ENCODE results near the gene RTP5. TPM values are rescaled to one million over a fixed set of nuclear protein-coding genes. Genes with fewer than 3 reads are reported as not detected.
"Not testable (repeated sequence)": the region's sequence is repeated elsewhere in the genome, so short reads cannot be mapped to it uniquely, and the experiment has no call there.

The RTP5 gene
- total RNA-seq (2014; rRNA removed; shearing (Covaris generic); ENCODE audit: low replicate concordance): not detected in 2 replicates

DNA sequence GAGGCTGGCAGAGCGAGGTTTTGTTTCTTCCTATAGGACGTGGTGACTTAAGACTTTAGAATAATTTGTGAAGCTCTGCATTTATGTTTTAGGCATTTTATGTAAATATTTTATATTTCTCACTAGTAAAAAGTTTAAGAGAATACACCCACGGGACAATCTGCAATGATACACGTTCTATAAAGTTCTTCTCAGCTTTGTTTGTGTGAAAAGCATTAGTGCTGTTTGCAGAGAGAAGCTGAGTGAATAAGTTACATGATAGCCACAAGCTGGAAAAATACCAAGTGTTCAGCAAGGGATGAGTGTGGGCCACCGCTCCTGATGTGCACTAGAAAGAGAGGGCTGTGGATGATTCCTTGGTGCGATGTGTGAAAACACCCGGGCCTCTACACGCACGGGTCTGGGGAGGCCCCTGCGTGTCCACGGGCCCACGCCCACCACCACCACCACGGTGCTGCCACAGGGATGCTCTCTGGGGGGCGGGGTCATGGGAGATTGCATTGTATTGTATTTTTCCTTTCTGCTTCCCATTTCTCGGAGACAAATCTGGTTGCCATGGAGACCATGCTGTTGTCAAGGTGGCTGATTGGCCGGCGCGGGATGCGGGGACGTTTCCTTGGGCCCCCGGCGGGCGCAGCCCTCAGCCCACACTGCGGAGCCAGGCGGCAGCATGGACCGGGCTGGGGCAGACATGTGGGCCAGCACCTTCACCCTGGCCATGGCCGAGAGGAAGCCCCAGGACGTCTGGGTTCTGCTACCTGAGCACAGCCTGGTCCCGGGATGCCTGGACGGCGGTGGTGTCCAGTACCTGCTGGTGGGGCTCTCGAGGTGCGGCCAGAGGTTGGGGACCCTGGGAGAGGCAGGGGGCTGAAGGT, at the start of gene RTP5:
TSS of gene RTP5 (plus strand) at position 643 of the 875 bp plus-strand sequence. CDS start at position 671, 28 bp downstream.
- H3K27me3 ChIP-seq (ENCODE audit: low read length): no peaks in the 10 kb centered on the region
- H3K9me2 ChIP-seq (replicated peaks; ENCODE audit: insufficient read depth, low read length): no peaks in the 10 kb centered on the region
- no peak for DNase-seq
- no peaks in the 10 kb centered on the region for H3K4me1 ChIP-seq (ENCODE audit: low read length)
- H3K9me3 ChIP-seq (ENCODE audit: low read length): peaks cover 4% of the 10 kb centered on the region; the same call in 1 of the 2 replicates
- H3K4me3 ChIP-seq (ENCODE audit: low read length): no peak within 1 kb of the TSS
- H3K4me2 ChIP-seq (ENCODE audit: low read depth, low read length, poor library complexity, severe bottlenecking): no peak within 1 kb of the TSS
- H3K27ac ChIP-seq (ENCODE audit: low read length): no peak within 1 kb of the TSS
- H3K9ac ChIP-seq (ENCODE audit: low read length): no peak within 1 kb of the TSS
- H3K36me3 ChIP-seq (ENCODE audit: insufficient read depth, low read length): no peaks in the 10 kb centered on the region
- H2AFZ ChIP-seq (ENCODE audit: low read length): no peak within 1 kb of the TSS
- H3K79me2 ChIP-seq (ENCODE audit: low read length): no peaks in the 10 kb centered on the region
- H4K20me1 ChIP-seq (ENCODE audit: insufficient read depth, low read depth, low read length): no peaks in the 10 kb centered on the region

DNA sequence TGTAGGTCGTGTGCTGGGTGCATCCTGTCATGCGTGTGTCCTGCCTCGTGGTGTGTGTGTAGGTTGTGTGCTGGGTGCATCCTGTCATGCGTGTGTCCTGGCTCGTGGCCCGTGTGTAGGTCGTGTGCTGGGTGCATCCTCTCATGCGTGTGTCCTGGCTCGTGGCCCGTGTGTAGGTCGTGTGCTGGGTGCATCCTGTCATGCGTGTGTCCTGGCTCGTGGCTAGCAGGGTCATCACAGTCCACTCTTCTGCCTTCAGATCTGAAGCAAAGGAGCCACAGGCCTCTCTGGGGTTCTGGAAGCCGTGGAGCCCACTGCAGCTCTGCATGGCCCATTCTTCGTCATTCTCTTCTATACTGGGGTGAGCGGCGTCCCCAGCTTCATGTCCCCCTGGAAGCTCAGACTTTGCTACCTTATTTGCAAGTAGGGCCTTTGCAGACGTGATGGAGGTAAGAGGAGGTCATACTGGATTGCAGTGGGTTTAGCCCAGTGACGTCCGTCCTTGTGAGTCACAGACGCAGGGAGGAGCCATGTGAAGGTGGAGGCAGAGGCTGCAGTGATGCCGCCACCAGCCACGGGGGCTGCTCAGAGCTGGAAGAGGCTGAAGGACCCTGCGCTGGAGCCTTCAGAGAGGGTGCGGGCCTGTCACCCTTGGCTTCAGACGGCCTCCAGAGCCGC, 49.4 kb upstream of the RTP5 start:
- H3K9me2 ChIP-seq (replicated peaks; ENCODE audit: insufficient read depth, low read length); H3K4me1 ChIP-seq (ENCODE audit: low read length); H4K20me1 ChIP-seq (ENCODE audit: insufficient read depth, low read depth, low read length); H2AFZ ChIP-seq (ENCODE audit: low read length); H3K79me2 ChIP-seq (ENCODE audit: low read length); H3K36me3 ChIP-seq (ENCODE audit: insufficient read depth, low read length); H3K27ac ChIP-seq (ENCODE audit: low read length); DNase-seq; H3K9ac ChIP-seq (ENCODE audit: low read length); H3K4me2 ChIP-seq (ENCODE audit: low read depth, low read length, poor library complexity, severe bottlenecking); H3K9me3 ChIP-seq (ENCODE audit: low read length); H3K4me3 ChIP-seq (ENCODE audit: low read length); H3K27me3 ChIP-seq (ENCODE audit: low read length): not testable (repeated sequence)

DNA sequence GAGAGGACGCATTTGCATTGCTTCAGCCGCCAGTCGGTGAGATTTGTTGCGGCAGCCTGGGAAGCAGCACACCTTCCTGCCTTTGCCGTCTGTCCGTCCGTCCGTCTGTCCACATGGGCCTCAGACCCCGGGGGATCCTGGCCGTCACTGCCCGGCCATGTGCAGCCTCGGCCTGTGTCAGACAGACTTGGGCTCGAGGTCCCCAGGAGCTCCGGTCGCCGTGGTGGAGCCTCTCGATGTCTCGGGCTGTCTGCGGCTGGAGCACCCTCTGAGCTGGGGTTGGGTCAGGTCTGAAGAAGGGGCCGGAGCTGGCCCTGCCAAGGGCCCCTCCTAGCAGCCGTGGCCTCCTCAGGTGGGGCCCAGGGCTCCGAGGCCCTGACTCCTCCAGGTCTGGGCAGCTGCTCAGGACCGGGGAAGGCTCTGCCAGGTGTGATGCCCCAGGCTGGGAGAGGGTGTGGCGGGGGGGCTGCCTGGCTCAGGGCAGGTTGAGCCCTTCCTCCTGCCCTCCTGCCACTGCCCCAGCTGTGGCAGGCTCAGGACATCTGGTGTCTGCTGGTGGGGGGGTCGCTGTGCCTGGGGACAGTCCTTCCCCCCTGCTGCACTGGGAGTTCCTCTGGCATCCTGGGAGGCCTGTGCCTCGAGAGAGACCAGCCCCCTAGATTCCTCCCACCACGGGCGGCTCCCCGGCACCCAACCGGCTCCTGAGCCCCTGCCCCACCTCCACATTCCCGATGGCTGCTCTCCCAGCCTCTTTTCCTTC, 48.7 kb upstream of the RTP5 start:
- Histone ChIP-seq H3K4me1 (ENCODE audit: low read length) (no peaks in the 10 kb centered on the region), H3K9me2 (replicated peaks; ENCODE audit: insufficient read depth, low read length) (no peaks in the 10 kb centered on the region), H3K27me3 (ENCODE audit: low read length) (no peaks in the 10 kb centered on the region), H3K79me2 (ENCODE audit: low read length) (no peaks in the 10 kb centered on the region), H3K4me3 (ENCODE audit: low read length) (no peak overlapping the region), H3K36me3 (ENCODE audit: insufficient read depth, low read length) (no peaks in the 10 kb centered on the region), H3K4me2 (ENCODE audit: low read depth, low read length, poor library complexity, severe bottlenecking) (no peak overlapping the region), H3K27ac (ENCODE audit: low read length) (no peak overlapping the region), H3K9me3 (ENCODE audit: low read length) (no peaks in the 10 kb centered on the region; the same call in 1 of the 2 replicates), H3K9ac (ENCODE audit: low read length) (no peak overlapping the region), H2AFZ (ENCODE audit: low read length) (no peak overlapping the region), H4K20me1 (ENCODE audit: insufficient read depth, low read depth, low read length) (no peaks in the 10 kb centered on the region)
- no peak for DNase-seq

DNA sequence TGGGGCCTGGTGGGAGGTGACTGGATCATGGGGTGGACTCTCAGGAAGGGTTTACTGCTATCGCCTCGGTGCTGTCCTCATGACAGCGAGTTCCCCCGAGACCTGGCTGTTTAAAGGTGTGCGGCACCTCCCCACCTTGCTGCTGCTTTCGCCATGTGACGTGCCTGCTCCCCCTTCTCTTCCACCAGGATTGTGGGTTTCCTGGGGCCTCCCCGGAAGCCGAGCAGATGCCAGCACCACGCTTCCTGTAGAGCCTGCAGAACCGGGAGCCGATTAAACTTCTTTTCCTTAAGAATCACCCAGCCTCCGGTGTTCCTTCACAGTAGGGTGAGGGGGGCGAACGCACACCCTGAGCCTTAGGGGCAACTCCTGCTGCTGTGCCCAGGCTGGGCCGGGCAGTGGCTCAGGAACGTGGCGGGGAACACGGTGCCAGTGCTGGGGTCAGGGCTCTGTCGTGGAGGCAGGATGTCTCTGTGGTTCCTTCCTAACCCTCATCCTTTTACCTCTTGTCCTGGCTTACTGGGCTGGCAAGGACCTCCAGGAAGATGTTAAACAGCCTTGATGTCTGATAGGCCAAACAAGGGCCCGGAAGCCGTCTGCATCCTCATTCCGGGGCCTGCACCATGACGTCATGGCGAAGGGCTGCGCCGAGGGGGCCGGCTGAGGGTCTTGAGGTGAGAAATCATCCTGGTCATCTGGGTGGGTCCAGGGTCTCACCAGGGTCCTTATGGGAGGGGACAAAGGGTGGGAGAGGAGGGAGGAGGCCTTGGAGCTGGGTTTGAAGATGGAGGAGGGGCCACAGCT, 47.9 kb upstream of the RTP5 start:
- no peak for DNase-seq
- Histone ChIP-seq H3K79me2 (ENCODE audit: low read length) (no peaks in the 10 kb centered on the region), H3K9me2 (replicated peaks; ENCODE audit: insufficient read depth, low read length) (no peaks in the 10 kb centered on the region), H3K4me2 (ENCODE audit: low read depth, low read length, poor library complexity, severe bottlenecking) (no peak overlapping the region), H3K9me3 (ENCODE audit: low read length) (no peaks in the 10 kb centered on the region; the same call in 1 of the 2 replicates), H3K9ac (ENCODE audit: low read length) (no peak overlapping the region), H3K27me3 (ENCODE audit: low read length) (no peaks in the 10 kb centered on the region), H3K27ac (ENCODE audit: low read length) (no peak overlapping the region), H3K4me1 (ENCODE audit: low read length) (no peaks in the 10 kb centered on the region), H3K36me3 (ENCODE audit: insufficient read depth, low read length) (no peaks in the 10 kb centered on the region), H3K4me3 (ENCODE audit: low read length) (no peak overlapping the region), H4K20me1 (ENCODE audit: insufficient read depth, low read depth, low read length) (no peaks in the 10 kb centered on the region), H2AFZ (ENCODE audit: low read length) (no peak overlapping the region)

DNA sequence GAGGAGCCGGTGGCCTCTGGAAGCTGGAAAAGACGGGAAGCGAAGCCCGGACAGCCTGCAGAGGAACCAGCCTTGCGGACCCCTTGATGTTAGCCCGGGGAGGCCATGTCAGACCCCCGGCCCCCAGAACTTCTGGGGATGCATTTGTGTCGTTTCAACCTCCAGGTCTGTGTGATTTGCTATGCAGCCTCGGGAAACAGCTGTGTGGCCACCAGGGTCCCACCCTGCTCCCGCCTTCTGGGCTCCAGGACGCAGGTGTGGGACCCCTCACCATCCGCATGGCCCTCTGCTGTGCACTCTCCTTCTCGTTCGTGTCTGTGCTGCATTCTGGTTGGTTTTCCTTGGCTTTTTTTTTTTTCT, 47.3 kb upstream of the RTP5 start:
- Histone ChIP-seq H3K79me2 (ENCODE audit: low read length) (no peaks in the 10 kb centered on the region), H3K27ac (ENCODE audit: low read length) (no peak overlapping the region), H2AFZ (ENCODE audit: low read length) (no peak overlapping the region), H3K9me3 (ENCODE audit: low read length) (peaks cover 4% of the 10 kb centered on the region), H4K20me1 (ENCODE audit: insufficient read depth, low read depth, low read length) (no peaks in the 10 kb centered on the region), H3K27me3 (ENCODE audit: low read length) (peaks cover 3% of the 10 kb centered on the region; the same call in 1 of the 2 replicates), H3K4me3 (ENCODE audit: low read length) (no peak overlapping the region), H3K36me3 (ENCODE audit: insufficient read depth, low read length) (no peaks in the 10 kb centered on the region), H3K4me1 (ENCODE audit: low read length) (no peaks in the 10 kb centered on the region), H3K9ac (ENCODE audit: low read length) (no peak overlapping the region), H3K4me2 (ENCODE audit: low read depth, low read length, poor library complexity, severe bottlenecking) (no peak overlapping the region), H3K9me2 (replicated peaks; ENCODE audit: insufficient read depth, low read length) (no peaks in the 10 kb centered on the region)
- no peak for DNase-seq

DNA sequence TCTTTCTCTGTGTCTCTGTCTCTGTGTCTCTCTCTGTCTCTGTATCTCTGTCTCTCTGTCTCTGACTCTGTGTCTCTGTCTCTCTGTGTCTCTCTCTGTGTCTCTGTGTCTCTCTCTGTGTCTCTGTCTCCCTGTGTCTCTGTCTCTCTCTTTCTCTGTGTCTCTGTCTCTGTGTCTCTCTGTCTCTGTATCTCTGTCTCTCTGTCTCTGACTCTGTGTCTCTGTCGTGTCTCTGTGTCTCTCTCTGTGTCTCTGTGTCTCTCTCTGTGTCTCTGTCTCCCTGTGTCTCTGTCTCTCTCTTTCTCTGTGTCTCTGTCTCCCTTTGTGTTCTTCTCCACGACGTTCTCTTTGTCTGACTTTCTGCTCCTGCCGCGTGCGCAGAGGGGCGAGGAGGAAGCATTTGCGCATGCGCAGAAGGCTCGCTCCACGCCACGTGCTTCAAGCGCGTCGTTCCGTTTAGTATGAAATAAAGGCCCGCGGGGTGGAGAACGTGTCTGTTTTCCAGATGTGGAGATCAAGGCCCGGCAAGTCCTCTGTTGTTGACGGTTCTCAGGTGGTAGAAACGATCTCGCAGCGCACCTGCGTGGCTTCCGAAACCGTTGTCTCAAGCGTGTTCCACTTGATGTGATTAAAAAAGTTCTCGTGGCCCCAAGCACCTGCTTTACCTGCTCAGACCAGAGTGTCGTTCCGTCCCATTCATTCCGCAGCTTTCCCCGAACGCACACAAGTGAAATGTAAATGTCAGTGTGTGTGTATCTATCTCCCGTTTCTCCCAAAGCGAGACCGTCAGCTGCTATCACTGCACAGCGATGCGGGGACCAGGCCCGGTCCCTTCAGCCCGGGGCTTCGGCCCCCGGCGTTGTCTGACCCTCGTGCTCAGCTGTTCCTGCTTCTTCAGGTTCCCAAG, 45.7 kb upstream of the RTP5 start:
- not testable (repeated sequence) for H3K36me3 ChIP-seq (ENCODE audit: insufficient read depth, low read length); H3K9ac ChIP-seq (ENCODE audit: low read length); DNase-seq; H3K27ac ChIP-seq (ENCODE audit: low read length); H3K79me2 ChIP-seq (ENCODE audit: low read length); H3K4me3 ChIP-seq (ENCODE audit: low read length); H3K9me2 ChIP-seq (replicated peaks; ENCODE audit: insufficient read depth, low read length); H3K4me2 ChIP-seq (ENCODE audit: low read depth, low read length, poor library complexity, severe bottlenecking); H3K4me1 ChIP-seq (ENCODE audit: low read length); H3K27me3 ChIP-seq (ENCODE audit: low read length); H3K9me3 ChIP-seq (ENCODE audit: low read length); H4K20me1 ChIP-seq (ENCODE audit: insufficient read depth, low read depth, low read length); H2AFZ ChIP-seq (ENCODE audit: low read length)

GRCh38 chr2:241827394-241827793, 42.1 kb upstream of the RTP5 start:
- Histone ChIP-seq H2AFZ (ENCODE audit: low read length) (no peak overlapping the region), H3K27ac (ENCODE audit: low read length) (no peak overlapping the region), H3K36me3 (ENCODE audit: insufficient read depth, low read length) (no peaks in the 10 kb centered on the region), H4K20me1 (ENCODE audit: insufficient read depth, low read depth, low read length) (no peaks in the 10 kb centered on the region), H3K9me3 (ENCODE audit: low read length) (peaks cover 6% of the 10 kb centered on the region), H3K4me3 (ENCODE audit: low read length) (no peak overlapping the region), H3K79me2 (ENCODE audit: low read length) (no peaks in the 10 kb centered on the region), H3K4me1 (ENCODE audit: low read length) (no peaks in the 10 kb centered on the region), H3K27me3 (ENCODE audit: low read length) (peaks cover 3% of the 10 kb centered on the region; the same call in 1 of the 2 replicates), H3K9me2 (replicated peaks; ENCODE audit: insufficient read depth, low read length) (no peaks in the 10 kb centered on the region), H3K4me2 (ENCODE audit: low read depth, low read length, poor library complexity, severe bottlenecking) (no peak overlapping the region), H3K9ac (ENCODE audit: low read length) (no peak overlapping the region)
- no peak for DNase-seq

Data from Karpas-422 (cell line).